OCI-LY3 (cell line): ENCODE measurements around the gene FCF1.

Experiments
- CTCF ChIP-seq: fragments of 200-600, 300-600 bp; sonication (generic); IDR thresholded peaks from 2 replicates; pipeline ENCODE4 v1.5.1; 2014; ENCODE audit warnings: antibody characterized with exemption, low read length, low read depth
- EZH2phosphoT487 ChIP-seq: fragments of 200-600 bp; shearing (Covaris generic); IDR thresholded peaks from 2 replicates; pipeline ENCODE4 v1.6.1; 2018; ENCODE audit warnings: antibody characterized with exemption, mixed run types, low read depth

GRCh38 chr14:74685921-74686678, 26.8 kb upstream of the FCF1 start:
- TF ChIP-seq CTCF, result no peak
- TF ChIP-seq EZH2phosphoT487, result no peak
